22Rv1 (cell line): ENCODE results near the gene SAT2.

ENCODE experiments used
- ZFX ChIP-seq: fragments of 450-650 bp; IDR thresholded peaks from 2 replicates; pipeline ENCODE4 v1.6.1; 2017; ENCODE audit warnings: antibody characterized with exemption, borderline replicate concordance
- TF ChIP-seq, protein P1 (sequence below): fragments of 450-650 bp; IDR thresholded peaks from 2 replicates; pipeline ENCODE4 v1.5.1; 2017; ENCODE audit warnings: mild to moderate bottlenecking

DNA sequence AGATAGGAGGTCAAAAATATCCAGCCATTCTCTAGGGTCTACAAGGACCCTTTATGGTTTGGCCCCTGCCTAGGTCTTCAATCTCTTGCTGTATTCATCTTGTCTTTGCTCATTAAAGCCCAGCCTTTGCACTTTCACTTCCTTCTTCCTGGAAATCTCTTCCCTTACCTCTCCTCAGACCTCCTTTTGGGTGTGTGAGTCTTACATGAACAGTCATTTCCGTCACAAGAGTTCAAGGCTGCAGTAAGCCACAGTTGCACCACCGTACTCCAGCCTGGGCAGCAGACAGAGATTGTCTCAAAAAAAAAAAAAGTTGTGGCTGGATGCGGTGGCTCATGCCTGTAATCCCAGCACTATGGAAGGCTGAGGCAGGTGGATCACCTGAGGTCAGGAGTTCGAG is 17.2 kb upstream of the SAT2 start:
- TF ChIP-seq, protein P1, sequence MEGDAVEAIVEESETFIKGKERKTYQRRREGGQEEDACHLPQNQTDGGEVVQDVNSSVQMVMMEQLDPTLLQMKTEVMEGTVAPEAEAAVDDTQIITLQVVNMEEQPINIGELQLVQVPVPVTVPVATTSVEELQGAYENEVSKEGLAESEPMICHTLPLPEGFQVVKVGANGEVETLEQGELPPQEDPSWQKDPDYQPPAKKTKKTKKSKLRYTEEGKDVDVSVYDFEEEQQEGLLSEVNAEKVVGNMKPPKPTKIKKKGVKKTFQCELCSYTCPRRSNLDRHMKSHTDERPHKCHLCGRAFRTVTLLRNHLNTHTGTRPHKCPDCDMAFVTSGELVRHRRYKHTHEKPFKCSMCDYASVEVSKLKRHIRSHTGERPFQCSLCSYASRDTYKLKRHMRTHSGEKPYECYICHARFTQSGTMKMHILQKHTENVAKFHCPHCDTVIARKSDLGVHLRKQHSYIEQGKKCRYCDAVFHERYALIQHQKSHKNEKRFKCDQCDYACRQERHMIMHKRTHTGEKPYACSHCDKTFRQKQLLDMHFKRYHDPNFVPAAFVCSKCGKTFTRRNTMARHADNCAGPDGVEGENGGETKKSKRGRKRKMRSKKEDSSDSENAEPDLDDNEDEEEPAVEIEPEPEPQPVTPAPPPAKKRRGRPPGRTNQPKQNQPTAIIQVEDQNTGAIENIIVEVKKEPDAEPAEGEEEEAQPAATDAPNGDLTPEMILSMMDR, result no peak
- TF ChIP-seq ZFX, result no peak
